HG02623 (cell line): ENCODE measurements around the gene SELENOI.
"Not testable (repeated sequence)": the region's sequence is repeated elsewhere in the genome, so short reads cannot be mapped to it uniquely, and the experiment has no call there.

Source experiments
- ATAC-seq: cut with Tn5 transposase; IDR thresholded peaks from one replicate; pipeline ENCODE4 v1.9.1; 2021; ENCODE audit warnings: moderate library complexity; ENCODE audit not compliant: unreplicated experiment

SELENOI gene

DNA sequence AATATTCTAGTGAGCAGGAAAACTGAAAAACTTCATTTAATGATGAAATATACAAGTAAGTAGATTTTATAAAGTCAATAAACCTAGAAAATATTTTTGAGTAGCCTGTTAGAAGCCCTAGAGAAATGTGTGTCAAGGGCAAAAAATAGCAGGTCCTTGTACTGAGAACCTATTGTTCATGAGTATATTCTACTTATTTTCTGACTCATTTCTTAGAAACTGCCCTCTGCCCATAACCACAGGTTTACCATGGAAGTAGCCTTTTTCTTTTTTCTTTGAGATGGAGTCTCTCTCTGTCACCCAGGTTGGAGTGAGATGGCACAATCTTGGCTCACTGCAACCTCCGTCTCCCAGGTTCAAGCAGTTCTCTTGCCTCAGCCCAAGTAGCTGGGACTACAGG is 19.4 kb upstream of the SELENOI start:
- ATAC-seq, result no peak

DNA sequence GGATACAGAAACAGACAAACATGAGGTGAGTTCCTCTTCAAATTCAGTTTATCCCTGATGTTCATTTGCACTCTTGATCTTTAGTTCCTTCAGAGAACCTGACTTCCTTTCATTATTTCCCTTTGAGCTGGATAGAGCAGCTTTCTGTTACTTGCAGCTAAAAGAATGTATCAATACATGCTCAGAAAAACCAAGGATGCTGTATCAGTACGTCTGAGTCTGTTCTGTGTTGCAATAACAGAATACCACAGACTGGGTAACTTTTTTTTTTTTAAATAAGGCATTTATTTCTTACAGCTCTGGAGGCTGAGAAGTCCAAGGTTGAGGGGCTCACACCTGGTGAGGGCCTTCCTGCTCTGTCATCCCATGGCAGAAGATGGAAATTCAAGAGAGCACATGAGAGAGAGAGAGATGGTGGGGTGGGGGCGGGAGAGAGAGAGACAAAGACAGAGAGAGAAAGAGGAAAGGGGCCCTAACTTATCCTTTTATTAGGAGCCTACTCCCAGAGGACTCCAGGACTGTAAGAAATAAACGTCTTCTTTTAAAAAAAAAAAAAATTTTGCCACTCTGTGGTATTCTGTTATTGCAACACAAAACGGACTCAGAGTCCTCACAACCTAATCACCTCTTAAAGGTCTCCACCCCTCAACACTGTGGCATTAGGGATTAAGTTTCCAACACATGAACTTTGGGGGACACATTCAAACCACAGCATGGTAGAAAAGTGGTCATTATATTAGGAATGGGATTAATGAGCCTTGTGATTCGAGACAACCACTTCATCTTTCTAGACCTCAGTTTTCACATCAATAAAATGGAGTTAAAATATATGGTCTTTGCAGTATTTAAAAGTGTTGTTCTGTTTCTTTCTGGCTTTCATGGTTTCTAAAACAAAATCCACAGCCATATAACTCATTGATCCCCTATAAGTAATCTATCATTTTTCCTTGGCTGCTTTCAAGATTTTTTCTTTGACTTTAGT is 18.4 kb upstream of the SELENOI start:
- ATAC-seq, result no peak

DNA sequence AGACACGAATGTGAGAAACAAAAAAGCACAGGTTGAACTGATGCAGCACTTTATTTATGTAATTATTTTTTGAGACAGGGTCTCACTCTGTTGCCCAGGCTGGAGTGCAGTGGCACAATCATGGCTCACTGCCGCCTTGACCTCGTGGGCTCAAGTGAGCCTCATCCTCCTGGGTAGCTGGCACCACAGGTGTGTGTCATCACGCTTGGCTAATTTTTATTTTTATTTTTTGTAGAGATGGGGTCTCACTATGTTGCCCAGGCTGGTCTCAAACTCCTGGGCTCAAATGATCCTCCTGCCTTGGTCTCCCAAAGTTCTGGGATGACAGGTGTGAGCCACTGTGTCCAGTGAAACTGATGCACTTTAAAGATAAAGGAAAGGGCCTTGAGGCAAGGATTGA is 16.9 kb upstream of the SELENOI start:
- ATAC-seq, result not testable (repeated sequence)

DNA sequence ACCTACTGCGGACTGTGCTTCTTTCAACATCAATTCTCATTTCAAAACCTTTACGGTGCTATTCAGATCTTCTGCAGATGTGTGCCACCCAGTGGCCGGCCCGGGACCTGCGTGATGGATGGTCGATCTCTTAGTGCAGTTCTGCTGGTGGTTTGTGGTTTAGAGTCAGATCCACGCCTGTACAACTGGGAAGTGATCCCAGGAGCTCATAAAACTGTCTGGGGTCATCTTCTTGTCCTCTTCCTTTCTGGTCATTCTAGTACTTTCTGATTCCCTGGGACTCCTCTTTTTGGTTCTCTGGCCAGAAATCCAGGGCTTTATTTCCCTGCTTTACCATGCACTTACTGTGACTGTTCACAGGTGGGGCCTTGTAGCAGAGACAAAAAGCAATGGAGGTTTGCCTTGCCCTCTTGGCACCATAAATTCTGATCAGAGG is 15.8 kb upstream of the SELENOI start:
- ATAC-seq, result no peak

DNA sequence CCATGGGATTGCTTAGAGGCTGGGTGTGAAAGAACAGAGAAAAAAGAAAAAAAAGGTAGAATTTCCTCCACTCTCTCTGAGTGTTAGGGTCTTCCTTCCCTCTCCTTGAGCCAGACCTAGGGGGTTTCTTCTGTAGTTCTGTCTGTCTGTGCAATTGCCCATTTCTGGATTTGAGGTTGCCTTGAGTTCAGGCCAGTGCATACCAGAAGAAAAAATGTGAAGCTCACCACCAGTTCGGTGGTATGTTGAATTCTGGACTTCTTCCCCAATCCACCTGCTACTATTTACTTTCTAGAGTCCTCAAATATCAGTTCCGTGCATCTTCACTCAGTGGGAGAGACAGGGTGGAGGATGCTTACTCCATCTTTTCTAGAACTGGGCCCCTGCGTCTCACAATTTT is 15.3 kb upstream of the SELENOI start:
- ATAC-seq, result no peak

DNA sequence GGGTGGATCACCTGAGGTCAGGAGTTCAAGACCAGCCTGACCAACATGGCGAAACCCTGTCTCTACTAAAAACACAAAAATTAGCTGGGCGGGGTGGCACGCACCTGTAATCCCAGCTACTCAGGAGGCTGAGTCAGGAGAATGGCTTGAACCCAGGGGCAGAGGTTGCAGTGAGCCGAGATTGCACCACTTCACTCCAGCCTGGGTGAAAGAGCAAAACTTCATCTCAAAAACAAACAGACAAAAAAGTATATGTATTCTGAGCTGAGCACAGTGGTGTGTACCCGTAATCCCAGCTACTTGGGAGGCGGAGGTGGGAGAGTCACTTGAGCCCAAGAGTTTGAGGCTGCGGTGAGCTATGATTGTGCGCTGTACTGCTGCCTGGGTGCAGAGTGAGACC is 14.6 kb upstream of the SELENOI start:
- ATAC-seq, result not testable (repeated sequence)

DNA sequence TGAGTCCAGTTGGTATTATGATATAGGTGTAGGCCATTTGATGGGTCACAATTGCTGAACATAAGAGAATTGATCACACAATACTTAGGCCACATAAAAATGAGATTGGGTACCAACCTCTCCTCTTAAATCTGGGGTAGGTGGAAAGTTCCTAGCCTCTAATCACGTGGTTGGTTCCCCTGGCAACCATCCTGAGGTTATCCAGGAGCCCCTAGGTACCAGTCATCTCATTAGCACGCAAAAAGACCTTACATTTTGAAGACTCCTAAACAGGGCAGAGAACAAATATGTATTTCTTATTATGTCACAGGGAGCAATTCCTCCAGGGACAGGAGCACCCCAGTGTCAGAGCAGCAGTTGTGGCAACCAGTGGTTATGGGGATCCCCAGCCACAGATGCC is 12.7 kb upstream of the SELENOI start:
- ATAC-seq, result no peak

- no peak for ATAC-seq
Measured at GRCh38 chr2:26335231-26335630, 10.7 kb upstream of the SELENOI start.

DNA sequence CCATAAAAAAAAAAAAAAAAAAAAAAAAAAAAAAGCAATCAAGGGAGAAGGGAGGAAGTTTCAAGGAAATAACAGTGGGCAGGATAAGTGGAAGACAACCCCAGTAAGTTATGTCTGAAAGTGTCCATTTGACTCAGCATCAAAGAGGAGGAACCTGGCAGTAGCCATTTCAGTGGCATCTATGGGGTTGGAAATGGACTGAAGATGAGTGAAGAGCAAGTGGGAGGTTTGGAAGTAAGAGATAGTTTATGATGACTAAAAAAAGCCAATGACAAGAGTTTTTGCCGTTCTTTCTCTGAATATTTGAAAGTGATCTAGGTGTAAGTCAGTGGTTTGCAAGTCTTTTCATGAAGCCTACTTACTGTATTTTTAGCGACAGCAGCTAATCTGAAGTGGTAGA is 9.2 kb upstream of the SELENOI start:
- no peak for ATAC-seq

GRCh38 chr2:26337298-26337697 is 8.6 kb upstream of the SELENOI start:
- no peak for ATAC-seq

- ATAC-seq, result no peak
Measured at GRCh38 chr2:26340831-26341230, 5.1 kb upstream of the SELENOI start.

DNA sequence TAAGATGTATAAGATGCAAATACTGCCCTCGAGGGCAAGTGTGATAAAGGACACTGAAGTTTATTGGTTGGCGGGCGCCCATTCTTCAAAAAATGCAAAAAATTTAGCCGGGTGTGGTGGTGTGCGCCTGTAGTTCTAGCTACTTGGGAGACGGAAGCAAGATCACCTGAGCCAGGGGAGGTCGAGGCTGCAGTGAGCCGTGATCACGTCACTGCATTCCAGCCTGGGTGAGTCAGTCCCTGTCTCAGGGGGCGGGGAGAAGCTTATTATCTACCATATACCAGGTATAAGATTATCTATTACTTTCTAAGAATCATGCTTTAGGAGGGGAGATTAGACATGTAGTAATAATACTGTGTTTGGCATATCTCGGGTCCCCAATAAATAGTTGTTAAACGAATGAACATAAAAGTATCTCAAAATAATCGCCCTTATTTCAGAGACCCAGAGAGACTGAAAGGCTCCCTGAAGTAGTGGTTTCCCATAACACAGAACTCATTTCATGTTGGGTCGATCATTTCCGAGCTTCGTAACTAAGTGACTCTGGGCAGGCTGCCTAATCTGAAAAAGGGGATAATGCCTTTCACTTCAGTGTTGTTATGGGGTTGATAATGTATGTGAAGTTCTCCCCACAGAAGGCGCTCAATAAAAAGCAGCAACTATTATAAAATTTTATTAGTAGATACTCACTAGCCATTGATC is 1.2 kb upstream of the SELENOI start:
- ATAC-seq, result no peak

GRCh38 chr2:26345283-26345544 is 729 bp upstream of the SELENOI start:
- no peak for ATAC-seq

- ATAC-seq, result no peak
Measured at GRCh38 chr2:26346454-26347053, 611 bp downstream of the SELENOI start, which contains the start of gene ADGRF3. Gene ADGRF3 (minus strand): TSS chr2:26346789. CDS start chr2:26346234, 555 bp downstream.

- no peak for ATAC-seq
Measured at GRCh38 chr2:26347286-26347865, 1.4 kb downstream of the SELENOI start.

DNA sequence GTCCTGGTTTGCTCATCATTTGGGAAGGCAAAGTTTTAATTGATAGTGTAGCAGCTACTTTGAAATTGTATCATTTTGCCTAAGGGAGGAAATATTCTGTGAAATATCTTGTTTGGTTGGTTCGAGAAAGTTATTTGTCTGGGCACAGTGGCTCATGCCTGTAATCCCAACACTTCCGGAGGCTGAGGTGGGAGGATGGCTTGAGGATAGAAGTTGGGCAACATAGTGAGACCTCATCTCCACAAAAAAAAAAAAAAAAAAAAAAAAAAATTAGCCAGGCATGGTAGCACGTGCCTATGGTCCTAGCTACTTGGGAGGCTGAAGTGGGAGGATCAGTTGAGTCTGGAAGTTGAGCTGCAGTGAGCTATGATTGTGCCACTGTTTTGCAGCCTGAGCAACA is 3.7 kb downstream of the SELENOI start:
- ATAC-seq, result no peak

DNA sequence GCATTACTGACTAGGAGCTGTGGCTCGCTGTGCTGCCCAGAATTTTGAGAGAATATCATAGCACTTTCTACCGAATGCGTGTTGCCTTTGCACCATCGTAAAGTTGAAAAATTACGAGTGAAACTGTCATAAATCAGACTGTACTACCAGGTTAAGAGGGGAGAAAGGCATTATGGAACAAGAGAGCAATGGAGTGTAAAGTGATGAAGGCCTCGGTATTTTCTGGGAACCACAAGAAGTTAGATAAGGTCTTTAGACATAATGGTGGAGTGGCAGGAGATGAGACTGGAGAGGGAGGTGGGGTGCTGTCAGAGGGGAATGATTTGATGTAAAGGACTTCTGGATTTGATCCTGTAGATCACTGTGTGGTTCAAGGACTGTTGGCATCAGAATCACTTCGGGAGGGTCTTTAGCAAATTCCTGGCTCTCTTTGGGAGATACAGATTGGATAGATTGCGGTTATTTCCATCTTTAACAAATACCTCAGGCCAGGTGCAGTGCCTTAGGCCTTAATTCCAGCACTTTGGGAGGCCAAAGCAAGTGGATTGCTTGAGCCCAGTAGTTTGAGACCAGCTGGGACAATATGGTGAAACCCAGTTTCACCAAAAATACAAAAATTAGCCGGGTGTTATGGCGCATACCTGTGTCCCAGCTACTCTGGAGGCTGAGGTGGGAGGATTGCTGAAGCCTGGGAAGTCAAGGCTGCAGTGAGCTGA is 5.6 kb downstream of the SELENOI start:
- no peak for ATAC-seq

GRCh38 chr2:26352892-26353291 is 6.9 kb downstream of the SELENOI start:
- ATAC-seq, result no peak

DNA sequence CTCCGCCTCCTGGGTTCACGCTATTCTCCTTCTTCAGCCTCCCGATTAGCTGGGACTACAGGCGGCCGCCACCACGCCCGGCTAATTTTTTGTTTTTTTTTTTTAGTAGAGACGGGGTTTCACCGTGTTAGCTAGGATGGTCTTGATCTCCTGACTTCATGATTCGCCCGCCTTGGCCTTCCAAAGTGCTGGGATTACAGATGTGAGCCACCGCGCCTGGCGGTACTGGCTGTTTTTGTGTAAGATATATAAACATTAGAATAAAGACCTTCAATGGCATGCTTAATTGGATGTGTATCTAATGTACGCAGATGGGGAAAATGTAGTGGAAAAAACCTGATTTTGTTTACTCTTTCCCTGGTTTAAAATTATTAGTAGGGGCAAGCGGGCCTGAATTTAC is 8.5 kb downstream of the SELENOI start:
- ATAC-seq, result not testable (repeated sequence)

DNA sequence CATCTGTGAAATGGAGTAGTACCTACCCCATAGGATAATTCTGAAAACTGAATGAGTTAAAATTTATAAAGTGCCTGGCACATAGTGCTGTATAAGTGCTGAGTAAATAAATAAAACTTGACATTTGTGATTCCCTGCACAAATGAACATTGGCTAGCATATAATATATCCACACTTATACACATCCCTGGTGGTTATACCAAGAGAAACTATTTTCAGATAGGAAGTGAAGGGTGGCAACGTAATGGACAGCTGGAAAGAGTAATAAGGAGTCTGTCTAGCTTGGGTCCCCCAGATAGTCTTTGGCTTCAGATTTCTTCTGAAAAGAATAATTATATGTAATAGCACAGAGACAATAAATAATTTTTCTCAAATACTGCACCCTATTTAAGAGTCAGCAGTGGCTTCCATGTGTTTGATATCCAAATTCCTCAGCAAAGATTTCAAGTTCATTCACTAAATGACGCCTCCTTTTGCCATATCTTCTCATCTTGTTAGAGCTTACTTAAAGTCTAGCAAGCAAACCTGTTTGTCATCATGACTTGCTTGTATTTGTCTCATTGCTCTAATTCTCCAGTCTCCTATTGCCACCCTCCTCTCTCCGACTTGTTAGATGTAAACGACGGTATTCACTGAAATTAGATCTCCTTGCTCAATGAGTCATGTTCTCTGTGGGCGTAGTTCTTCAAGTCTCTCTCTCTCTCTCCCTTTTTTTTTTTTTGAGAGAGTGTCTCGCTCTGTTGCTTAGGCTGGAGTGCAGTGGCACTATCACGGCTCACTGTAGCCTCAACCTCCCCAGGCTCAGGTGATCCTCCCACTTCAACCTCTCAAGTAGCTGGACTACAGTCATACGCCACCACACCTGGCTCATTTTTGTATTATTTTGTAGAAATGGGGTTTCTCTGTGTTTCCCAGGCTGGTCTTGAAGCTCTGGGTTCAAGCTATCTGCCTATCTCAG is 9.4 kb downstream of the SELENOI start:
- ATAC-seq, result no peak
